Endothelial cell of umbilical vein (primary cell): ENCODE measurements around the gene LDAF1.

ENCODE experiments used
- CTCF ChIP-seq, 2 donors: IDR thresholded peaks; 1 replicate in 1 of 2; 2 replicates in 1 of 2; pipeline ENCODE4 v1.5.1; 2011; ENCODE audit warnings: low read length in 2 of 2, mild to moderate bottlenecking in 2 of 2, moderate library complexity in 2 of 2, control low read depth in 1 of 2, inconsistent platforms in 1 of 2, low read depth in 1 of 2; ENCODE audit not compliant: insufficient read depth in 1 of 2; ENCODE audit errors: extremely low read depth in 1 of 2
- EZH2 ChIP-seq: IDR thresholded peaks from 2 replicates; pipeline ENCODE4 v1.6.1; 2012; ENCODE audit warnings: borderline replicate concordance, low read depth, mild to moderate bottlenecking, moderate library complexity, low read length, inconsistent platforms; ENCODE audit not compliant: severe bottlenecking
- GATA2 ChIP-seq: IDR thresholded peaks from 2 replicates; pipeline ENCODE4 v1.7.0; 2011; ENCODE audit warnings: low read depth, mild to moderate bottlenecking, moderate library complexity, mixed read lengths, low read length; ENCODE audit not compliant: insufficient read length, insufficient read depth
- MAX ChIP-seq: IDR thresholded peaks from 2 replicates; pipeline ENCODE4 v1.6.1; 2011; ENCODE audit not compliant: insufficient read depth, insufficient read length
- POLR2A ChIP-seq: IDR thresholded peaks from 2 replicates; pipeline ENCODE4 v1.6.1; 2012; ENCODE audit warnings: low read depth, mild to moderate bottlenecking, control low read depth, low read length
- POLR2AphosphoS5 ChIP-seq: IDR thresholded peaks from 2 replicates; pipeline ENCODE4 v1.6.1; 2012; ENCODE audit warnings: low read depth, mild to moderate bottlenecking, control low read depth, low read length, moderate library complexity; ENCODE audit not compliant: insufficient read depth

- TF ChIP-seq EZH2 = no peak
- TF ChIP-seq POLR2A = no peak
- no peak for TF ChIP-seq MAX
- TF ChIP-seq CTCF (IDR thresholded peaks at IDR 0.05; ENCODE audit: extremely low read depth in 1 of 2, insufficient read depth in 1 of 2, low read depth in 1 of 2, low read length in 2 of 2) = no peak
- TF ChIP-seq POLR2AphosphoS5 = no peak
- TF ChIP-seq GATA2 = no peak
These were observed 44.8 kb downstream of the LDAF1 start for GRCh38 chr16:21203155-21203797.
